H1 (cell line): ENCODE data around the gene PATJ.

Experiments
- JUN ChIP-seq: IDR thresholded peaks from 2 replicates; pipeline ENCODE4 v1.6.1; 2011; ENCODE audit warnings: low read depth, mild to moderate bottlenecking, improper control_type of control experiment, low read length
- SP1 ChIP-seq: IDR thresholded peaks from 2 replicates; pipeline ENCODE4 v1.6.1; 2011; ENCODE audit warnings: low read depth, low read length
- TAF1 ChIP-seq: IDR thresholded peaks from 2 replicates; pipeline ENCODE4 v1.6.1; 2011; ENCODE audit warnings: mild to moderate bottlenecking, low read depth, low read length
- TF ChIP-seq, protein P1 (sequence below): IDR thresholded peaks from 2 replicates; pipeline ENCODE4 v1.6.1; 2012; ENCODE audit warnings: inconsistent platforms
- TF ChIP-seq, protein P2 (sequence below), 3 experiments: IDR thresholded peaks; 1 replicate in 2 of 3; 2 replicates in 1 of 3; pipeline versions ENCODE4 v1.5.1 to v1.6.1; 2011; ENCODE audit warnings: low read length in 3 of 3, mild to moderate bottlenecking in 3 of 3, inconsistent platforms in 2 of 3, low read depth in 1 of 3, moderate library complexity in 1 of 3; ENCODE audit not compliant: insufficient read depth in 1 of 3; ENCODE audit errors: control extremely low read depth in 1 of 3

DNA sequence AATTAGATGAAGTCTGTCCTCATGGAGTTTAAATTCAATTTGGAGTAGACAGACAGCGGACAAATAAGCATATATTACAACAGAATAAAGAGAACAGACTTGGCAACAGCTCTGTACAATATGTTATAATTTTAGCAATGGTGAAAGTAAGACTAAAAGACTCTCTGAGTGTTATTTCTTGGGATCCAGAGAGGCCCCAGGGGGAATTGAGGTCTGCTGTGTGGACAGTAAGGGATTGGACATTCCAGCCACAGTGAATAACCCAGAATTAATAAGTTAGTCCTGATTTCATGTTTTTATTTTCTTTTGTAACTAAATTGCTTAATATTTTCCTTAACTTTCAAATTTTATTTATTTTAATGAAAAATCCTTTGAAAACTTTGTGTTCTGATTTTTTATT lies 101.7 kb downstream of the PATJ start:
- TF ChIP-seq, protein P1, sequence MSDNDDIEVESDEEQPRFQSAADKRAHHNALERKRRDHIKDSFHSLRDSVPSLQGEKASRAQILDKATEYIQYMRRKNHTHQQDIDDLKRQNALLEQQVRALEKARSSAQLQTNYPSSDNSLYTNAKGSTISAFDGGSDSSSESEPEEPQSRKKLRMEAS, result no peak
- TF ChIP-seq, protein P2, sequence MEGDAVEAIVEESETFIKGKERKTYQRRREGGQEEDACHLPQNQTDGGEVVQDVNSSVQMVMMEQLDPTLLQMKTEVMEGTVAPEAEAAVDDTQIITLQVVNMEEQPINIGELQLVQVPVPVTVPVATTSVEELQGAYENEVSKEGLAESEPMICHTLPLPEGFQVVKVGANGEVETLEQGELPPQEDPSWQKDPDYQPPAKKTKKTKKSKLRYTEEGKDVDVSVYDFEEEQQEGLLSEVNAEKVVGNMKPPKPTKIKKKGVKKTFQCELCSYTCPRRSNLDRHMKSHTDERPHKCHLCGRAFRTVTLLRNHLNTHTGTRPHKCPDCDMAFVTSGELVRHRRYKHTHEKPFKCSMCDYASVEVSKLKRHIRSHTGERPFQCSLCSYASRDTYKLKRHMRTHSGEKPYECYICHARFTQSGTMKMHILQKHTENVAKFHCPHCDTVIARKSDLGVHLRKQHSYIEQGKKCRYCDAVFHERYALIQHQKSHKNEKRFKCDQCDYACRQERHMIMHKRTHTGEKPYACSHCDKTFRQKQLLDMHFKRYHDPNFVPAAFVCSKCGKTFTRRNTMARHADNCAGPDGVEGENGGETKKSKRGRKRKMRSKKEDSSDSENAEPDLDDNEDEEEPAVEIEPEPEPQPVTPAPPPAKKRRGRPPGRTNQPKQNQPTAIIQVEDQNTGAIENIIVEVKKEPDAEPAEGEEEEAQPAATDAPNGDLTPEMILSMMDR (IDR thresholded peaks at IDR 0.05; ENCODE audit: control extremely low read depth in 1 of 3, insufficient read depth in 1 of 3, low read depth in 1 of 3, low read length in 3 of 3), result no peak
- no peak for TF ChIP-seq JUN
- no peak for TF ChIP-seq SP1
- TF ChIP-seq TAF1, result no peak
